ENCODE results near the gene SLITRK4.

DNA sequence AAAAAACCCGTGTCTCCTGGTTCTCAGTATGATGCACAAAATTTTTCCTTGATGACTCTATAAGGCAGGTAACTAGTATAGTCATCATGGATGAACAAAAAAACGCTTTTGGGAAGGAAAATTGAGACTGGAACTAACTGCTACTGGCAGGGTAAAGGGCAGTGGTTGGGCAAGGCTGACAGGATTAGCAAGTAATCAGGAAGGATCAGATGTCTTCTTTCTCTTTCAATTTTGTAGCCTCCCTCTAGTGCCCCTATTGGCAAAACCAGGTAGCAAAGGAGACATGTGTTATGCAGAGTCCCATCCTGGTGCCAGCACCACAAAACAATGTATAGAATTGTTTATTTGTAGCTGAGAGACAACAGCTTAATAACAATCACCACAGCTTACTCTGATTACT is 12.8 kb upstream of the SLITRK4 start:
- TF ChIP-seq, protein P1, sequence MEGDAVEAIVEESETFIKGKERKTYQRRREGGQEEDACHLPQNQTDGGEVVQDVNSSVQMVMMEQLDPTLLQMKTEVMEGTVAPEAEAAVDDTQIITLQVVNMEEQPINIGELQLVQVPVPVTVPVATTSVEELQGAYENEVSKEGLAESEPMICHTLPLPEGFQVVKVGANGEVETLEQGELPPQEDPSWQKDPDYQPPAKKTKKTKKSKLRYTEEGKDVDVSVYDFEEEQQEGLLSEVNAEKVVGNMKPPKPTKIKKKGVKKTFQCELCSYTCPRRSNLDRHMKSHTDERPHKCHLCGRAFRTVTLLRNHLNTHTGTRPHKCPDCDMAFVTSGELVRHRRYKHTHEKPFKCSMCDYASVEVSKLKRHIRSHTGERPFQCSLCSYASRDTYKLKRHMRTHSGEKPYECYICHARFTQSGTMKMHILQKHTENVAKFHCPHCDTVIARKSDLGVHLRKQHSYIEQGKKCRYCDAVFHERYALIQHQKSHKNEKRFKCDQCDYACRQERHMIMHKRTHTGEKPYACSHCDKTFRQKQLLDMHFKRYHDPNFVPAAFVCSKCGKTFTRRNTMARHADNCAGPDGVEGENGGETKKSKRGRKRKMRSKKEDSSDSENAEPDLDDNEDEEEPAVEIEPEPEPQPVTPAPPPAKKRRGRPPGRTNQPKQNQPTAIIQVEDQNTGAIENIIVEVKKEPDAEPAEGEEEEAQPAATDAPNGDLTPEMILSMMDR (conservative IDR thresholded peaks at IDR 0.05; ENCODE audit: low read length), result peak; percentile 38
- no peak for TF ChIP-seq EZH2phosphoT487 (IDR thresholded peaks at IDR 0.05; ENCODE audit: borderline replicate concordance, low read depth, low read length)

Data from OCI-LY7 (cell line).